ENCODE data around the gene ENOX1. TPM values are rescaled to one million over a fixed set of nuclear protein-coding genes. Genes with fewer than 3 reads are reported as not detected.

ENOX1 gene
- total RNA-seq, 1 experiment from 2014 or later = 2.4 TPM

GRCh38 chr13:43516401-43516833 is 270.4 kb downstream of the ENOX1 start:
- Histone ChIP-seq H3K4me3 (no peak overlapping the region), H3K36me3 (no peaks in the 10 kb centered on the region), H3K27me3 (no peaks in the 10 kb centered on the region), H3K9me3 (no peaks in the 10 kb centered on the region)
- no peak for DNase-seq

- no peaks in the 10 kb centered on the region for H3K9me3 ChIP-seq
- H3K4me3 ChIP-seq = no peak overlapping the region
- no peak for DNase-seq
- H3K36me3 ChIP-seq = no peaks in the 10 kb centered on the region
- no peaks in the 10 kb centered on the region for H3K27me3 ChIP-seq
Observed at GRCh38 chr13:43515531-43515930, 271.2 kb downstream of the ENOX1 start.

- Histone ChIP-seq H3K27me3 (no peaks in the 10 kb centered on the region), H3K36me3 (no peaks in the 10 kb centered on the region), H3K9me3 (no peaks in the 10 kb centered on the region), H3K4me3 (no peak overlapping the region)
- no peak for DNase-seq
Observed at GRCh38 chr13:43514311-43514710, 272.5 kb downstream of the ENOX1 start.

GRCh38 chr13:43512221-43512620 is 274.6 kb downstream of the ENOX1 start:
- Histone ChIP-seq H3K9me3 (no peaks in the 10 kb centered on the region), H3K36me3 (no peaks in the 10 kb centered on the region), H3K27me3 (no peaks in the 10 kb centered on the region), H3K4me3 (no peak overlapping the region)
- DNase-seq = no peak

GRCh38 chr13:43510956-43511901 is 275.5 kb downstream of the ENOX1 start:
- DNase-seq = no peak
- no peaks in the 10 kb centered on the region for H3K9me3 ChIP-seq
- H3K27me3 ChIP-seq = no peaks in the 10 kb centered on the region
- H3K4me3 ChIP-seq = no peak overlapping the region
- no peaks in the 10 kb centered on the region for H3K36me3 ChIP-seq

- no peak for DNase-seq
- H3K27me3 ChIP-seq = no peaks in the 10 kb centered on the region
- H3K4me3 ChIP-seq = no peak overlapping the region
- H3K9me3 ChIP-seq = no peaks in the 10 kb centered on the region
- no peaks in the 10 kb centered on the region for H3K36me3 ChIP-seq
Observed at GRCh38 chr13:43495732-43496131, 291.0 kb downstream of the ENOX1 start.

GRCh38 chr13:43494206-43494605 is 292.6 kb downstream of the ENOX1 start:
- H3K4me3 ChIP-seq = no peak overlapping the region
- no peaks in the 10 kb centered on the region for H3K9me3 ChIP-seq
- H3K27me3 ChIP-seq = no peaks in the 10 kb centered on the region
- DNase-seq = no peak
- H3K36me3 ChIP-seq = no peaks in the 10 kb centered on the region

GRCh38 chr13:43493496-43494000 is 293.2 kb downstream of the ENOX1 start:
- no peak for DNase-seq
- H3K4me3 ChIP-seq = no peak overlapping the region
- no peaks in the 10 kb centered on the region for H3K36me3 ChIP-seq
- no peaks in the 10 kb centered on the region for H3K27me3 ChIP-seq
- H3K9me3 ChIP-seq = no peaks in the 10 kb centered on the region

GRCh38 chr13:43492745-43493144 is 294.0 kb downstream of the ENOX1 start:
- Histone ChIP-seq H3K4me3 (no peak overlapping the region), H3K36me3 (no peaks in the 10 kb centered on the region), H3K27me3 (no peaks in the 10 kb centered on the region), H3K9me3 (no peaks in the 10 kb centered on the region)
- no peak for DNase-seq

GRCh38 chr13:43492311-43492710 is 294.5 kb downstream of the ENOX1 start:
- H3K36me3 ChIP-seq = no peaks in the 10 kb centered on the region
- no peak for DNase-seq
- H3K9me3 ChIP-seq = no peaks in the 10 kb centered on the region
- no peaks in the 10 kb centered on the region for H3K27me3 ChIP-seq
- H3K4me3 ChIP-seq = no peak overlapping the region

GRCh38 chr13:43489233-43489632 is 297.5 kb downstream of the ENOX1 start:
- DNase-seq = no peak
- H3K36me3 ChIP-seq = no peaks in the 10 kb centered on the region
- no peaks in the 10 kb centered on the region for H3K9me3 ChIP-seq
- no peaks in the 10 kb centered on the region for H3K27me3 ChIP-seq
- no peak overlapping the region for H3K4me3 ChIP-seq

- DNase-seq = no peak
- Histone ChIP-seq H3K27me3 (no peaks in the 10 kb centered on the region), H3K36me3 (no peaks in the 10 kb centered on the region), H3K9me3 (no peaks in the 10 kb centered on the region), H3K4me3 (no peak overlapping the region)
Observed at GRCh38 chr13:43487885-43488284, 298.9 kb downstream of the ENOX1 start.

GRCh38 chr13:43487461-43487860 is 299.3 kb downstream of the ENOX1 start:
- Histone ChIP-seq H3K36me3 (no peaks in the 10 kb centered on the region), H3K27me3 (no peaks in the 10 kb centered on the region), H3K9me3 (no peaks in the 10 kb centered on the region), H3K4me3 (no peak overlapping the region)
- DNase-seq = no peak

GRCh38 chr13:43484432-43485225 is 302.1 kb downstream of the ENOX1 start:
- no peaks in the 10 kb centered on the region for H3K36me3 ChIP-seq
- H3K4me3 ChIP-seq = no peak overlapping the region
- H3K27me3 ChIP-seq = no peaks in the 10 kb centered on the region
- H3K9me3 ChIP-seq = no peaks in the 10 kb centered on the region
- no peak for DNase-seq

GRCh38 chr13:43483930-43484329 is 302.8 kb downstream of the ENOX1 start:
- H3K27me3 ChIP-seq = no peaks in the 10 kb centered on the region
- no peaks in the 10 kb centered on the region for H3K9me3 ChIP-seq
- H3K36me3 ChIP-seq = no peaks in the 10 kb centered on the region
- no peak for DNase-seq
- no peak overlapping the region for H3K4me3 ChIP-seq

GRCh38 chr13:43482641-43483040 is 304.1 kb downstream of the ENOX1 start:
- no peak for DNase-seq
- Histone ChIP-seq H3K36me3 (no peaks in the 10 kb centered on the region), H3K4me3 (no peak overlapping the region), H3K9me3 (no peaks in the 10 kb centered on the region), H3K27me3 (no peaks in the 10 kb centered on the region)

- H3K9me3 ChIP-seq = no peaks in the 10 kb centered on the region
- no peak for DNase-seq
- no peaks in the 10 kb centered on the region for H3K36me3 ChIP-seq
- H3K4me3 ChIP-seq = no peak overlapping the region
- no peaks in the 10 kb centered on the region for H3K27me3 ChIP-seq
Observed at GRCh38 chr13:43482026-43482425, 304.7 kb downstream of the ENOX1 start.
